ENCODE results near the gene IAH1. TPM values are rescaled to one million over a fixed set of nuclear protein-coding genes. Genes with fewer than 3 reads are reported as not detected.

IAH1 gene
- total and polyA plus RNA-seq, 9 of the 15 experiments (the other 6 are each of a cell fraction or from before 2014, with no cell fraction given), result 0.04 to 19.3 (median 0.36) TPM; not detected in 3

DNA sequence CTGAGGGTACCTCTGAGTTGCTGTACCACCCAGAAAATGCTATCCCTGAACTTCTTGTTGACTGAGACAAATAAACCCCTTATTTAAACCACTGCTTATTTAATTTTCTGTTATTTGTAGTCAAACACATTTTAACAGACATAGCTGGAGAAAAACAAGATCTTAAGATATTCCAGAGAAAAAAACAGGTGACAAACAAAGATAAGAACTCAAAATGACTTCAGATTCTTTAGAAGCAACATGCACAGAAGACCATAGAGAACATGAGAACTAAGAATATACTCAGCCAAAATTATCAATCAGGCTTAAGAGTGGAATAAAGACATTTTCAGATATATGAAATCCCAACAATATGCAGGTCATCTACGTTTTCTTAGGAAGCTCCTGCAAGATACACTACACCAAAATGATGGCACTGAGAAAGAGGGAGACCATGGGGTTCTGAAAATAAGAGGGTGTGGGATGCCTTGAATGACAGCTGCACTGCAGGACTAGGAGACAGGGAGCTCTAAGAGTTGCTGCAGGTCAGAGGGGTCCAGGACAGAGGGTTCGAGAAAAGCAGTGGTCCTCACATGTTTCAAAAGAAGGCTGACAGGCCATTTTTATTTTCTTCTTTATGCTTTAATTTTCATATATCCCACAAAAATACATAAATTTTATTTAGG lies 42.9 kb downstream of the IAH1 start (continued):
- TF ChIP-seq, protein P1, sequence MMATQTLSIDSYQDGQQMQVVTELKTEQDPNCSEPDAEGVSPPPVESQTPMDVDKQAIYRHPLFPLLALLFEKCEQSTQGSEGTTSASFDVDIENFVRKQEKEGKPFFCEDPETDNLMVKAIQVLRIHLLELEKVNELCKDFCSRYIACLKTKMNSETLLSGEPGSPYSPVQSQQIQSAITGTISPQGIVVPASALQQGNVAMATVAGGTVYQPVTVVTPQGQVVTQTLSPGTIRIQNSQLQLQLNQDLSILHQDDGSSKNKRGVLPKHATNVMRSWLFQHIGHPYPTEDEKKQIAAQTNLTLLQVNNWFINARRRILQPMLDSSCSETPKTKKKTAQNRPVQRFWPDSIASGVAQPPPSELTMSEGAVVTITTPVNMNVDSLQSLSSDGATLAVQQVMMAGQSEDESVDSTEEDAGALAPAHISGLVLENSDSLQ (IDR thresholded peaks at IDR 0.05), result peak; percentile 71
- TF ChIP-seq ZNF224 (CRISPR knock-in tag; IDR thresholded peaks at IDR 0.05), result no peak
- no peak for TF ChIP-seq SAFB (IDR thresholded peaks at IDR 0.05; ENCODE audit: borderline replicate concordance, low read depth, low read length)
- peak; percentile 87 for TF ChIP-seq ARID1B (IDR thresholded peaks at IDR 0.05)
- TF ChIP-seq ZNF12 (CRISPR knock-in tag; IDR thresholded peaks at IDR 0.05), result no peak
- TF ChIP-seq, protein P2, sequence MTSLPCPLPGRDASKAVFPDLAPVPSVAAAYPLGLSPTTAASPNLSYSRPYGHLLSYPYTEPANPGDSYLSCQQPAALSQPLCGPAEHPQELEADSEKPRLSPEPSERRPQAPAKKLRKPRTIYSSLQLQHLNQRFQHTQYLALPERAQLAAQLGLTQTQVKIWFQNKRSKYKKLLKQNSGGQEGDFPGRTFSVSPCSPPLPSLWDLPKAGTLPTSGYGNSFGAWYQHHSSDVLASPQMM (CRISPR knock-in tag; IDR thresholded peaks at IDR 0.05), result no peak
- TF ChIP-seq, protein P3, sequence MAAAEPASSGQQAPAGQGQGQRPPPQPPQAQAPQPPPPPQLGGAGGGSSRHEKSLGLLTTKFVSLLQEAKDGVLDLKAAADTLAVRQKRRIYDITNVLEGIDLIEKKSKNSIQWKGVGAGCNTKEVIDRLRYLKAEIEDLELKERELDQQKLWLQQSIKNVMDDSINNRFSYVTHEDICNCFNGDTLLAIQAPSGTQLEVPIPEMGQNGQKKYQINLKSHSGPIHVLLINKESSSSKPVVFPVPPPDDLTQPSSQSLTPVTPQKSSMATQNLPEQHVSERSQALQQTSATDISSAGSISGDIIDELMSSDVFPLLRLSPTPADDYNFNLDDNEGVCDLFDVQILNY (CRISPR knock-in tag; IDR thresholded peaks at IDR 0.05), result no peak
- peak; percentile 74 for TF ChIP-seq TAL1 (IDR thresholded peaks at IDR 0.05)
- peak; percentile 62; the same call in 1 of the 2 replicates for TF ChIP-seq SMARCC2 (IDR thresholded peaks at IDR 0.05; ENCODE audit: low read depth)
- TF ChIP-seq SMARCE1 (IDR thresholded peaks at IDR 0.05), result peak; percentile 78; the same call in 1 of the 2 replicates
- TF ChIP-seq HNRNPLL (IDR thresholded peaks at IDR 0.05; ENCODE audit: low read depth, low read length, poor library complexity, severe bottlenecking), result no peak
- TF ChIP-seq, protein P4, sequence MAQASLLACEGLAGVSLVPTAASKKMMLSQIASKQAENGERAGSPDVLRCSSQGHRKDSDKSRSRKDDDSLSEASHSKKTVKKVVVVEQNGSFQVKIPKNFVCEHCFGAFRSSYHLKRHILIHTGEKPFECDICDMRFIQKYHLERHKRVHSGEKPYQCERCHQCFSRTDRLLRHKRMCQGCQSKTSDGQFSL (CRISPR knock-in tag; IDR thresholded peaks at IDR 0.05), result no peak
- TF ChIP-seq, protein P4 (tag; IDR thresholded peaks at IDR 0.05), result no peak
- no peak for TF ChIP-seq CBX2 (IDR thresholded peaks at IDR 0.05; ENCODE audit: insufficient read depth, low read length, poor library complexity, severe bottlenecking)
- TF ChIP-seq, protein P5, sequence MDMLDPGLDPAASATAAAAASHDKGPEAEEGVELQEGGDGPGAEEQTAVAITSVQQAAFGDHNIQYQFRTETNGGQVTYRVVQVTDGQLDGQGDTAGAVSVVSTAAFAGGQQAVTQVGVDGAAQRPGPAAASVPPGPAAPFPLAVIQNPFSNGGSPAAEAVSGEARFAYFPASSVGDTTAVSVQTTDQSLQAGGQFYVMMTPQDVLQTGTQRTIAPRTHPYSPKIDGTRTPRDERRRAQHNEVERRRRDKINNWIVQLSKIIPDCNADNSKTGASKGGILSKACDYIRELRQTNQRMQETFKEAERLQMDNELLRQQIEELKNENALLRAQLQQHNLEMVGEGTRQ (CRISPR knock-in tag; IDR thresholded peaks at IDR 0.05), result no peak
- 0 out of 2 replicates have a peak, but pooled peaks have one; percentile 30 for TF ChIP-seq ZNF384 (IDR thresholded peaks at IDR 0.05; ENCODE audit: low read depth, low read length)
- TF ChIP-seq EP300 (IDR thresholded peaks at IDR 0.05; ENCODE audit: low read length), result peak; percentile 33; the same call in 1 of the 2 replicates
- no peak for TF ChIP-seq ZNF436 (CRISPR knock-in tag; IDR thresholded peaks at IDR 0.05)
- 0 out of 2 replicates have a peak, but pooled peaks have one; percentile 28 for TF ChIP-seq L3MBTL2 (IDR thresholded peaks at IDR 0.05)
- no peak for TF ChIP-seq TBL1XR1 (IDR thresholded peaks at IDR 0.05; ENCODE audit: low read length in 2 of 2)
- no peak for TF ChIP-seq ZBTB8A (IDR thresholded peaks at IDR 0.05; ENCODE audit: partially characterized antibody)
- TF ChIP-seq JUND (IDR thresholded peaks at IDR 0.05; ENCODE audit: borderline replicate concordance, low read depth, low read length), result no peak
- TF ChIP-seq JUND (tag; IDR thresholded peaks at IDR 0.05; ENCODE audit: borderline replicate concordance, low read depth, low read length), result 0 out of 3 replicates have a peak, but pooled peaks have one; percentile 35
- peak; percentile 36; the same call in 1 of the 2 replicates for TF ChIP-seq CBFA2T3 (IDR thresholded peaks at IDR 0.05)

Measured in K562 (cell line).